Fibroblast of lung (primary cell): ENCODE results near the gene OPRM1. TPM values are rescaled to one million over a fixed set of nuclear protein-coding genes. Genes with fewer than 3 reads are reported as not detected.

ENCODE experiments used
- DNase-seq, 2 donors: peaks; one replicate each; pipeline versions ENCODE4 v3.0.0 to v3.0.0-alpha.2; 2010; ENCODE audit warnings: low read depth in 2 of 2
- H2AFZ ChIP-seq: 2 replicates; pipeline ENCODE4 v1.5.1; 2012; ENCODE audit warnings: low read length, control low read depth, inconsistent platforms
- H3K27ac ChIP-seq: 2 replicates; pipeline ENCODE4 v1.5.1; 2011; ENCODE audit warnings: low read length, control low read depth; ENCODE audit not compliant: insufficient read depth
- H3K27me3 ChIP-seq: 2 replicates; pipeline ENCODE4 v1.5.1; 2011; ENCODE audit warnings: mild to moderate bottlenecking, low read length; ENCODE audit not compliant: control insufficient read depth, insufficient read depth
- H3K36me3 ChIP-seq: 2 replicates; pipeline ENCODE4 v1.5.1; 2011; ENCODE audit warnings: low read length; ENCODE audit not compliant: control insufficient read depth, insufficient read depth
- H3K4me1 ChIP-seq: 2 replicates; pipeline ENCODE4 v1.5.1; 2011; ENCODE audit warnings: low read length; ENCODE audit not compliant: control insufficient read depth, insufficient read depth; ENCODE audit errors: extremely low read depth
- H3K4me2 ChIP-seq: 2 replicates; pipeline ENCODE4 v1.5.1; 2011; ENCODE audit warnings: low read length, control low read depth; ENCODE audit not compliant: insufficient read depth; ENCODE audit errors: extremely low read depth
- H3K4me3 ChIP-seq, 4 experiments: fragments of 200-600 bp in 1 of 4; sonication (generic) in 1 of 4; replicated peaks in 1 of 4; 2 replicates each; pipeline ENCODE4 v1.5.1; 2011 to 2016; ENCODE audit warnings: low read length in 4 of 4, low read depth in 3 of 4, mild to moderate bottlenecking in 3 of 4, control low read depth in 2 of 4, inconsistent platforms in 1 of 4, mixed read lengths in 1 of 4; ENCODE audit not compliant: insufficient read depth in 1 of 4; ENCODE audit errors: control extremely low read depth in 1 of 4
- H3K79me2 ChIP-seq: 2 replicates; pipeline ENCODE4 v1.5.1; 2012; ENCODE audit warnings: mild to moderate bottlenecking, low read length, inconsistent platforms; ENCODE audit not compliant: control insufficient read depth, insufficient read depth
- H3K9ac ChIP-seq: 2 replicates; pipeline ENCODE4 v1.5.1; 2011; ENCODE audit warnings: mild to moderate bottlenecking, low read length, control low read depth; ENCODE audit not compliant: insufficient read depth
- H3K9me3 ChIP-seq: 2 replicates; pipeline ENCODE4 v1.5.1; 2012; ENCODE audit warnings: low read depth, low read length; ENCODE audit not compliant: control insufficient read depth, insufficient read depth
- H4K20me1 ChIP-seq: 2 replicates; pipeline ENCODE4 v1.5.1; 2011; ENCODE audit warnings: low read length; ENCODE audit not compliant: control insufficient read depth, insufficient read depth; ENCODE audit errors: extremely low read depth
- CTCF ChIP-seq, 2 donors: IDR thresholded peaks in 1 of 2; conservative IDR thresholded peaks in 1 of 2; 1 replicate in 1 of 2; 2 replicates in 1 of 2; pipeline ENCODE4 v1.5.1; 2011 to 2012; ENCODE audit warnings: low read length in 2 of 2, control low read depth in 1 of 2, inconsistent platforms in 1 of 2, low read depth in 1 of 2, mild to moderate bottlenecking in 1 of 2
- EZH2 ChIP-seq: IDR thresholded peaks from 2 replicates; pipeline ENCODE4 v1.5.1; 2012; ENCODE audit warnings: low read length, control low read depth, mild to moderate bottlenecking; ENCODE audit errors: missing control alignments
- polyA plus RNA-seq, 2 donors: library from polyadenylated mRNA; depleted of rRNA in 1 of 2; stranded (reverse) in 1 of 2; unstranded in 1 of 2; fragments of >200 nt; gene quantifications; 2 replicates each; pipeline ENCODE4 v1.2.1, GENCODE V29; 2011 to 2012; ENCODE audit warnings: missing spikeins in 1 of 2
- total RNA-seq: library from RNA; depleted of rRNA; stranded (reverse); fragments of >200 nt; gene quantifications from 2 replicates; pipeline ENCODE4 v1.2.1, GENCODE V29; 2014

OPRM1 gene
- total and polyA plus RNA-seq, 2 donors (not counting 1 experiment from before 2014, with no cell fraction given): not detected

DNA sequence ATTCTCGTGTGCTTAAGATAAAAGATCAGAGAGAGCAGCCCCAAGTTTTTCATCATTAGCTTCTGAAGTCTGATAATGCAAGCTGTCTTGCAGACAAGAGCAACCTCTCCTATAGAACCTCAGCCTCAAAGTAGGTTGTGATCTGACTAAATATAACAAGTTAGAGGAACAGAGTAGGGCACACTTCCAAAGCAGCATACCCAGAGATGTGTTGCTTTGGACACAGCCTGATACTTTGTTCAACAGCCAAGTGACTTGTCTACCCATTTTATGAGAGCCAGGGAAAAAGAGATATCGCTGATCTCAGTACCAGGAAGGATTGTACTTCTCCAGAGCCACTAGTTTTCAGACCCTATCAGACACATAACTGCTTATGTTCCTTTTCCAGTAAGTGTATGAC lies 44.2 kb upstream of the OPRM1 start:
- Histone ChIP-seq H3K27me3 (no peaks in the 10 kb centered on the region), H3K27ac (no peak overlapping the region), H3K4me3 (no peak overlapping the region), H2AFZ (no peak overlapping the region), H3K79me2 (no peaks in the 10 kb centered on the region), H3K9ac (no peak overlapping the region), H3K4me1 (no peaks in the 10 kb centered on the region), H3K4me2 (no peak overlapping the region), H3K9me3 (no peaks in the 10 kb centered on the region), H4K20me1 (no peaks in the 10 kb centered on the region), H3K36me3 (no peaks in the 10 kb centered on the region)
- no peak for DNase-seq
- no peak for TF ChIP-seq CTCF (conservative IDR thresholded peaks at IDR 0.05 in 1 of 2, IDR thresholded peaks at IDR 0.05 in 1 of 2; ENCODE audit: low read depth in 1 of 2, low read length in 2 of 2)

DNA sequence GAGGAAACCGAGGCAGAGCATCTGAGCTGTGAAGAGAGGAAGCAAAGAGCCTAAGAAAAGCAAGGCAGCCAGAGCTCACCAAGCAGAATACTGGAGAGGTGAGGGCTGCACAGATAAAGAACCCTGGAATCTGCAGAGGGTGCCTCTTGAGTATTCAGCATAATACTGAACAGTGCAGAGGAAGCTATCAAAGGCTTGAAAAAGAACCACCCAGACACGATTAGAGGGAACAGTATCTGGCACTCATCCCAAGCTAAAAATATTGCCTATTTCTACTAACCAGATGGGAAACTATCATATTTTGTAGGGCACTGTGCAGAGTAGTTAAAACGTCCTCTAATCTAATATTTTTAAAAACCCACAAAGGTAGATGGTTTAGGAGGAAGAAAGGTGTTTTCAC lies 41.8 kb upstream of the OPRM1 start:
- H3K4me2 ChIP-seq: no peak overlapping the region
- H3K79me2 ChIP-seq: no peaks in the 10 kb centered on the region
- H3K9me3 ChIP-seq: no peaks in the 10 kb centered on the region
- no peak overlapping the region for H2AFZ ChIP-seq
- TF ChIP-seq EZH2 (no peak), CTCF (conservative IDR thresholded peaks at IDR 0.05 in 1 of 2, IDR thresholded peaks at IDR 0.05 in 1 of 2; ENCODE audit: low read depth in 1 of 2, low read length in 2 of 2) (no peak)
- H3K27me3 ChIP-seq: no peaks in the 10 kb centered on the region
- H3K4me1 ChIP-seq: no peaks in the 10 kb centered on the region
- no peak for DNase-seq
- no peak overlapping the region for H3K9ac ChIP-seq
- H4K20me1 ChIP-seq: no peaks in the 10 kb centered on the region
- no peak overlapping the region for H3K4me3 ChIP-seq
- H3K36me3 ChIP-seq: no peaks in the 10 kb centered on the region
- H3K27ac ChIP-seq: no peak overlapping the region

- H3K36me3 ChIP-seq: no peaks in the 10 kb centered on the region
- H3K9me3 ChIP-seq: no peaks in the 10 kb centered on the region
- no peaks in the 10 kb centered on the region for H3K79me2 ChIP-seq
- no peaks in the 10 kb centered on the region for H3K4me1 ChIP-seq
- no peak overlapping the region for H3K27ac ChIP-seq
- no peaks in the 10 kb centered on the region for H4K20me1 ChIP-seq
- no peaks in the 10 kb centered on the region for H3K27me3 ChIP-seq
- TF ChIP-seq EZH2 (no peak), CTCF (conservative IDR thresholded peaks at IDR 0.05 in 1 of 2, IDR thresholded peaks at IDR 0.05 in 1 of 2; ENCODE audit: low read depth in 1 of 2, low read length in 2 of 2) (no peak)
- no peak overlapping the region for H2AFZ ChIP-seq
- no peak overlapping the region for H3K9ac ChIP-seq
- H3K4me3 ChIP-seq: no peak overlapping the region
- H3K4me2 ChIP-seq: no peak overlapping the region
- no peak for DNase-seq
These were observed 37.4 kb upstream of the OPRM1 start for GRCh38 chr6:154001494-154002285.
